PFSK-1 (cell line): Measurements from ENCODE around the gene ANXA6.

Experiments used
- POLR2AphosphoS5 ChIP-seq: IDR thresholded peaks from 2 replicates; pipeline ENCODE4 v1.6.1; 2012; ENCODE audit warnings: low read depth, mild to moderate bottlenecking, control low read depth, low read length, moderate library complexity
- TAF1 ChIP-seq: IDR thresholded peaks from 2 replicates; pipeline ENCODE4 v1.6.1; 2012; ENCODE audit warnings: low read length, control low read depth, borderline replicate concordance; ENCODE audit not compliant: insufficient read depth
- TF ChIP-seq, protein P1 (sequence below), 2 experiments: IDR thresholded peaks; 2 replicates each; pipeline versions ENCODE4 v1.6.1 to v1.8.0; 2011 to 2012; ENCODE audit warnings: low read depth in 2 of 2, low read length in 2 of 2, control low read depth in 1 of 2, inconsistent platforms in 1 of 2, mild to moderate bottlenecking in 1 of 2, moderate library complexity in 1 of 2; ENCODE audit not compliant: insufficient read depth in 1 of 2

DNA sequence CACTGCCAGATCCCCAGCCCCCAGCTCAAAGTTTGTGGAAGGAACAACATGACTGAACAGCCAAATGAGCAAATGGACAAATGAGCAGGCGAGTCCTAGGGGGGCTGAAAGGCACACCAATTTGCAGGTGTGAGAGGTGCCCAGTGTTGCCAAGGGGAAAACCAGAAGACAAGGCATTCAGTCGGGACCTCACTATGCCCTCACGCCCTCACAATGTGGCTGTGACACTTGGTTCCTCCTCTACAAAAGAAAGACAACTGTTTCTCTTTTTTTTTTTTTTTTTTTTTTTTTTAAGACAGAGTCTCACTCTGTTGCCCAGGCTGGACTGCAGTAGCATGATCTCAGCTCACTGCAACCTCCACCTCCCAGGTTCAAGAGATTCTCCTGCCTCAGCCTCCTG, 104.7 kb downstream of the ANXA6 start:
- TF ChIP-seq, protein P1, sequence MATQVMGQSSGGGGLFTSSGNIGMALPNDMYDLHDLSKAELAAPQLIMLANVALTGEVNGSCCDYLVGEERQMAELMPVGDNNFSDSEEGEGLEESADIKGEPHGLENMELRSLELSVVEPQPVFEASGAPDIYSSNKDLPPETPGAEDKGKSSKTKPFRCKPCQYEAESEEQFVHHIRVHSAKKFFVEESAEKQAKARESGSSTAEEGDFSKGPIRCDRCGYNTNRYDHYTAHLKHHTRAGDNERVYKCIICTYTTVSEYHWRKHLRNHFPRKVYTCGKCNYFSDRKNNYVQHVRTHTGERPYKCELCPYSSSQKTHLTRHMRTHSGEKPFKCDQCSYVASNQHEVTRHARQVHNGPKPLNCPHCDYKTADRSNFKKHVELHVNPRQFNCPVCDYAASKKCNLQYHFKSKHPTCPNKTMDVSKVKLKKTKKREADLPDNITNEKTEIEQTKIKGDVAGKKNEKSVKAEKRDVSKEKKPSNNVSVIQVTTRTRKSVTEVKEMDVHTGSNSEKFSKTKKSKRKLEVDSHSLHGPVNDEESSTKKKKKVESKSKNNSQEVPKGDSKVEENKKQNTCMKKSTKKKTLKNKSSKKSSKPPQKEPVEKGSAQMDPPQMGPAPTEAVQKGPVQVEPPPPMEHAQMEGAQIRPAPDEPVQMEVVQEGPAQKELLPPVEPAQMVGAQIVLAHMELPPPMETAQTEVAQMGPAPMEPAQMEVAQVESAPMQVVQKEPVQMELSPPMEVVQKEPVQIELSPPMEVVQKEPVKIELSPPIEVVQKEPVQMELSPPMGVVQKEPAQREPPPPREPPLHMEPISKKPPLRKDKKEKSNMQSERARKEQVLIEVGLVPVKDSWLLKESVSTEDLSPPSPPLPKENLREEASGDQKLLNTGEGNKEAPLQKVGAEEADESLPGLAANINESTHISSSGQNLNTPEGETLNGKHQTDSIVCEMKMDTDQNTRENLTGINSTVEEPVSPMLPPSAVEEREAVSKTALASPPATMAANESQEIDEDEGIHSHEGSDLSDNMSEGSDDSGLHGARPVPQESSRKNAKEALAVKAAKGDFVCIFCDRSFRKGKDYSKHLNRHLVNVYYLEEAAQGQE (IDR thresholded peaks at IDR 0.05; ENCODE audit: insufficient read depth in 1 of 2, low read depth in 2 of 2, low read length in 2 of 2), result no peak
- TF ChIP-seq TAF1 (no peak), POLR2AphosphoS5 (no peak)
